Suprapubic skin (tissue), 3 donors: Measurements from ENCODE around the gene ESAM.

Source experiments
- EP300 ChIP-seq: sonication (generic); formaldehyde crosslinking; IDR thresholded peaks from one replicate; pipeline ENCODE4 v1.6.1; 2017; ENCODE audit warnings: antibody characterized with exemption
- TF ChIP-seq, protein P1 (sequence below), 2 donors: fragments of 200-600 bp in 1 of 2; fragments of 450-650 bp in 1 of 2; sonication (generic) in 1 of 2; IDR thresholded peaks; one replicate each; pipeline ENCODE4 v1.5.1; 2016 to 2019; ENCODE audit warnings: antibody characterized with exemption in 2 of 2, mild to moderate bottlenecking in 1 of 2, moderate library complexity in 1 of 2

- TF ChIP-seq, protein P1, sequence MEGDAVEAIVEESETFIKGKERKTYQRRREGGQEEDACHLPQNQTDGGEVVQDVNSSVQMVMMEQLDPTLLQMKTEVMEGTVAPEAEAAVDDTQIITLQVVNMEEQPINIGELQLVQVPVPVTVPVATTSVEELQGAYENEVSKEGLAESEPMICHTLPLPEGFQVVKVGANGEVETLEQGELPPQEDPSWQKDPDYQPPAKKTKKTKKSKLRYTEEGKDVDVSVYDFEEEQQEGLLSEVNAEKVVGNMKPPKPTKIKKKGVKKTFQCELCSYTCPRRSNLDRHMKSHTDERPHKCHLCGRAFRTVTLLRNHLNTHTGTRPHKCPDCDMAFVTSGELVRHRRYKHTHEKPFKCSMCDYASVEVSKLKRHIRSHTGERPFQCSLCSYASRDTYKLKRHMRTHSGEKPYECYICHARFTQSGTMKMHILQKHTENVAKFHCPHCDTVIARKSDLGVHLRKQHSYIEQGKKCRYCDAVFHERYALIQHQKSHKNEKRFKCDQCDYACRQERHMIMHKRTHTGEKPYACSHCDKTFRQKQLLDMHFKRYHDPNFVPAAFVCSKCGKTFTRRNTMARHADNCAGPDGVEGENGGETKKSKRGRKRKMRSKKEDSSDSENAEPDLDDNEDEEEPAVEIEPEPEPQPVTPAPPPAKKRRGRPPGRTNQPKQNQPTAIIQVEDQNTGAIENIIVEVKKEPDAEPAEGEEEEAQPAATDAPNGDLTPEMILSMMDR (IDR thresholded peaks at IDR 0.05): no peak
- no peak for TF ChIP-seq EP300
Observed at GRCh38 chr11:124718801-124719200, 43.3 kb downstream of the ESAM start.
